Measurements from ENCODE around the gene KIF7. TPM values are rescaled to one million over a fixed set of nuclear protein-coding genes. Genes with fewer than 3 reads are reported as not detected.

The KIF7 gene
- 0.66 and 1.3 TPM in 2 replicates for total RNA-seq (2013; cell fraction: nucleolus; rRNA removed)
- 0.05 and 0.11 TPM in 2 replicates for total RNA-seq (2014; rRNA removed)
- total RNA-seq (2014; rRNA removed; fragmentation: Illumina TruSeq; extraction: Trizol): 0.04 TPM in 1 of 2 replicates, not detected in the other
- 0.16 and 0.36 TPM in 2 replicates for total RNA-seq (2021)
- 0.08 TPM for polyA plus RNA-seq (2011; ENCODE audit: low read depth)
- polyA plus RNA-seq (2011; rRNA removed): 0.14 and 0.26 TPM in 2 replicates
- 0.28 and 0.67 TPM in 2 replicates for polyA plus RNA-seq (2011; cell fraction: cytosol; rRNA removed)
- 1.0 and 1.7 TPM in 2 replicates for polyA plus RNA-seq (2011; cell fraction: nucleus; rRNA removed)
- polyA plus RNA-seq (2012): 0.41 and 0.52 TPM in 2 replicates
- polyA plus RNA-seq (2014; fragmentation: Illumina TruSeq; extraction: Trizol): 0.01 TPM in 1 of 2 replicates, not detected in the other
- polyA plus RNA-seq (2014; fragmentation: Nextera tagmentation; extraction: Ambion mirVana): not detected
- 0.09 and 0.18 TPM in 2 replicates for polyA plus RNA-seq (2014; rRNA removed)
- polyA plus RNA-seq (2016; fragmentation: Nextera tagmentation; extraction: Ambion mirVana): under 1 TPM; 0.04 to 0.11 TPM
- polyA minus RNA-seq (2011; rRNA and poly(A)+ RNA removed): 0.07 and 0.46 TPM in 2 replicates
- not detected in 2 replicates for polyA minus RNA-seq (2011; cell fraction: cytosol; rRNA and poly(A)+ RNA removed)
- polyA minus RNA-seq (2011; cell fraction: nucleus; rRNA and poly(A)+ RNA removed): 0.24 and 0.67 TPM in 2 replicates
- Bru-seq, nascent RNA: percentile 25 among the genes with signal in this experiment
- percentile 19 among the genes with signal in this experiment for BruChase-seq, experiment 1, labeled RNA remaining after a 6-hour chase
- BruChase-seq, experiment 2, labeled RNA remaining after a 2-hour chase: percentile 22 among the genes with signal in this experiment
- long read RNA-seq, experiment 1, partial matches to known transcripts: 0 of 1 reads
- long read RNA-seq, experiment 1, other reads (novel, unspliced or antisense): 1 of 1 reads
- long read RNA-seq, experiment 2, partial matches to known transcripts: 0 of 19 reads
- long read RNA-seq, experiment 2, other reads (novel, unspliced or antisense): 19 of 19 reads

DNA sequence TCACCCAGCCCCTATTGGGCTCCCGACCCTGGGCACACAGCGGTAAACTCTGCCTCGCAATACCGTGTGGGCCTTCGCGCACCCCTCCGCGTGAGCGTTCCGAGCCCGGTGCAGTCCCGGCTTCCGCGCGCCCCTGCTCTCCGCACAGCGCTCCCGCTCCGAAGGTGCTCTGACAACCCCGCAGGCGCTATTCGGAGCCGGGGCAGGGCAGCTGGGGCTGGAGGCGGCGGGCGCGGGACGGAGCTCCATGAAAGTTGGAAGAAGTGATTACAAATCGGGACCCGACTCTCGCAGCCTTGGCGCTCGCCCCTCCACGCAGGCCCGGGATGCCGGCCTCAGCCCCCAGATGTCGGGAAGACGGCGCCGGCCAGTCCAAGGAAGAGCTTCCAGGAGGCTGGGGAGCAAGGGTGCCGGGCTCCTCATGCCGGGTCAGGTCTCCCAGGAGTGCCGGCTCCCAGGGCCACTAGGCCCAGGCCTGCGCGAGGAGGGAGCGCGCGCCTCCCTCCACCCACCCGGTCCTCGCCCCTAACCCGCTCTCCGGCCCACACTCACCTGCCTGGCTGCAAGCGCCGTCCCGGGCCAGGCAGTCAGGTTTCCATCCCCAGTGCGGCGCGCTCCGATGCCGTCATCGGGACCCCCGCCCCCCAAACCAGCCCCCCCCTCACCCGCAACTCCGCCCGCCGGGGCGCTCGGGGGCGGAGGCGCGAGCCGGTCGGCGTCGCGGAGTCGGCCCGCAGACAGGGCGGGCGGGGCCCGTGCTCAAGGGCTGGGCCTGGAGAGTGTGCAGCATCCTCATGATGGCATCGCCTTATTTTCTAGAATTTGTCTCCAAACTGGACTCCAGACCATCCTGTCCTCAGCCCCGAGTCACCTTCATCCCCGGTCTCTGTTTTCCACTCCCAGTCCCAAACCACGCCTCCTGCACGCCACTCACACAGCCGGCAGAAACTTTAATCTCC is at the start of gene KIF7:
KIF7 (minus strand) TSS at position 621 of the 959 bp plus-strand sequence. CDS start 2,537 bp downstream, outside the sequence.
- H3K36me3 ChIP-seq (ENCODE audit: control insufficient read depth in 2 of 2, insufficient read depth in 2 of 2, low read length in 1 of 2): no peaks in the 10 kb centered on the region
- no peak for FAIRE-seq
- 8% methylated on average over 46 of the region's 87 CpGs for WGBS (ENCODE audit: insufficient coverage, insufficient replicate concordance, low lambda C conversion rate, missing lambda C conversion rate)
- CTCF ChIA-PET: no interaction called here
- no peak for TF ChIP-seq RFX5 (IDR thresholded peaks at IDR 0.05; ENCODE audit: low read depth, low read length)
- peak; percentile 31; the same call in 1 of the 2 replicates for TF ChIP-seq CREB1 (IDR thresholded peaks at IDR 0.05; ENCODE audit: low read depth)
- TF ChIP-seq FOXK2 (IDR thresholded peaks at IDR 0.05): no peak
- TF ChIP-seq PKNOX1 (IDR thresholded peaks at IDR 0.05): peak; percentile 60; the same call in 1 of the 2 replicates
- peak; percentile 57; the same call in 1 of the 2 replicates for TF ChIP-seq POLR2A (IDR thresholded peaks at IDR 0.05; ENCODE audit: low read depth, low read length)
- TF ChIP-seq FOXM1 (IDR thresholded peaks at IDR 0.05; ENCODE audit: low read depth, low read length): no peak
- TF ChIP-seq, protein P1, sequence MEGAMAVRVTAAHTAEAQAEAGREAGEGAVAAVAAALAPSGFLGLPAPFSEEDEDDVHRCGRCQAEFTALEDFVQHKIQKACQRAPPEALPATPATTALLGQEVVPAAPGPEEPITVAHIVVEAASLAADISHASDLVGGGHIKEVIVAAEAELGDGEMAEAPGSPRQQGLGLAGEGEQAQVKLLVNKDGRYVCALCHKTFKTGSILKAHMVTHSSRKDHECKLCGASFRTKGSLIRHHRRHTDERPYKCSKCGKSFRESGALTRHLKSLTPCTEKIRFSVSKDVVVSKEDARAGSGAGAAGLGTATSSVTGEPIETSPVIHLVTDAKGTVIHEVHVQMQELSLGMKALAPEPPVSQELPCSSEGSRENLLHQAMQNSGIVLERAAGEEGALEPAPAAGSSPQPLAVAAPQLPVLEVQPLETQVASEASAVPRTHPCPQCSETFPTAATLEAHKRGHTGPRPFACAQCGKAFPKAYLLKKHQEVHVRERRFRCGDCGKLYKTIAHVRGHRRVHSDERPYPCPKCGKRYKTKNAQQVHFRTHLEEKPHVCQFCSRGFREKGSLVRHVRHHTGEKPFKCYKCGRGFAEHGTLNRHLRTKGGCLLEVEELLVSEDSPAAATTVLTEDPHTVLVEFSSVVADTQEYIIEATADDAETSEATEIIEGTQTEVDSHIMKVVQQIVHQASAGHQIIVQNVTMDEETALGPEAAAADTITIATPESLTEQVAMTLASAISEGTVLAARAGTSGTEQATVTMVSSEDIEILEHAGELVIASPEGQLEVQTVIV (IDR thresholded peaks at IDR 0.05; ENCODE audit: borderline replicate concordance, partially characterized antibody): no peak
- DNase-seq (ENCODE audit: low read depth, low spot score): no peak
- H3K4me3 ChIP-seq: peak within 1 kb of the TSS; percentile 32; the same call in 1 of the 2 replicates
- ATAC-seq: peak; percentile 75
- H4K20me1 ChIP-seq (ENCODE audit: control insufficient read depth, insufficient read depth): no peaks in the 10 kb centered on the region
- SMC1A ChIA-PET (ENCODE audit: uncharacterized antibody, unreplicated experiment): no interaction called here
- RAD21 ChIA-PET (ENCODE audit: unreplicated experiment): no interaction called here
- POLR2A ChIA-PET: no interaction called here
- in situ Hi-C loops (cut with MboI): no loop called here
- peak within 1 kb of the TSS; percentile 38; the same call in 1 of the 2 replicates for H3K9ac ChIP-seq (ENCODE audit: control insufficient read depth, insufficient read depth, low read length)
- no peak within 1 kb of the TSS for H3K27ac ChIP-seq (ENCODE audit: control insufficient read depth, insufficient read depth)
- intact Hi-C loops (cut with micrococcal nuclease; ENCODE audit: unreplicated experiment): no loop called here
- peak within 1 kb of the TSS; percentile 17; the same call in 1 of the 2 replicates for H2AFZ ChIP-seq (ENCODE audit: control insufficient read depth, low read depth, low read length)
- BruUV-seq (replicated peaks): no TSS peak
- H3K79me2 ChIP-seq (ENCODE audit: control insufficient read depth, insufficient read depth, low read length): no peaks in the 10 kb centered on the region
- H3K4me1 ChIP-seq (ENCODE audit: control insufficient read depth, insufficient read depth, low read length): no peaks in the 10 kb centered on the region
- H3K9me3 ChIP-seq (replicated peaks; ENCODE audit: control insufficient read depth, insufficient read depth, low read length): no peaks in the 10 kb centered on the region
- peaks cover 0 to 8% of the 10 kb centered on the region in 2 experiments; a peak in 3 of 4 replicates for H3K27me3 ChIP-seq (replicated peaks in 1 of 2; ENCODE audit: control insufficient read depth in 2 of 2, insufficient read depth in 2 of 2, low read length in 1 of 2)
- H3K4me2 ChIP-seq (ENCODE audit: control insufficient read depth, insufficient read depth): peak within 1 kb of the TSS; percentile 68

Data from GM12878 (cell line).